ENCODE results near the gene PARD3B. TPM values are rescaled to one million over a fixed set of nuclear protein-coding genes. Genes with fewer than 3 reads are reported as not detected.

The PARD3B gene
- polyA plus RNA-seq, 3 donors: not detected

DNA sequence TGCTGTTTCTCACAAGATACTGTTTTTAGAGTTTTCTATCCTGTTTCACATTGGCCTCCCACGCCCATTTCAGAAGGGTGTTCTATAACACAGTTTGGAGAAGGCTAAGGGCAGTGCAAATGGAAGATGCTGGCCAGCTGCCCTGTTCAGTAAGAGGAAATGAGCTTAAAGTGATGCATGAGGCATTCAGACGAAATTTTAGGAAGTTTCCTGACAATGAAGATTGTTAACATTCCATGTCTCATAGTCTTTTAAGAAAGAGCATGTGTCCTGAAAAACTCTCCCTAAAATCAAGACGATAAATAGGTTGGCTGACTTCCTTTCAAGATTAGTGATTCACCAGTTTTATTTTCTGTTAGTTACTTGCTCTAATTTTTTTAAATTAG, 652.9 kb downstream of the PARD3B start:
- no peak overlapping the region for H3K4me3 ChIP-seq (replicated peaks in 1 of 3; ENCODE audit: low read depth in 2 of 3, low read length in 3 of 3)
- TF ChIP-seq, protein P1, sequence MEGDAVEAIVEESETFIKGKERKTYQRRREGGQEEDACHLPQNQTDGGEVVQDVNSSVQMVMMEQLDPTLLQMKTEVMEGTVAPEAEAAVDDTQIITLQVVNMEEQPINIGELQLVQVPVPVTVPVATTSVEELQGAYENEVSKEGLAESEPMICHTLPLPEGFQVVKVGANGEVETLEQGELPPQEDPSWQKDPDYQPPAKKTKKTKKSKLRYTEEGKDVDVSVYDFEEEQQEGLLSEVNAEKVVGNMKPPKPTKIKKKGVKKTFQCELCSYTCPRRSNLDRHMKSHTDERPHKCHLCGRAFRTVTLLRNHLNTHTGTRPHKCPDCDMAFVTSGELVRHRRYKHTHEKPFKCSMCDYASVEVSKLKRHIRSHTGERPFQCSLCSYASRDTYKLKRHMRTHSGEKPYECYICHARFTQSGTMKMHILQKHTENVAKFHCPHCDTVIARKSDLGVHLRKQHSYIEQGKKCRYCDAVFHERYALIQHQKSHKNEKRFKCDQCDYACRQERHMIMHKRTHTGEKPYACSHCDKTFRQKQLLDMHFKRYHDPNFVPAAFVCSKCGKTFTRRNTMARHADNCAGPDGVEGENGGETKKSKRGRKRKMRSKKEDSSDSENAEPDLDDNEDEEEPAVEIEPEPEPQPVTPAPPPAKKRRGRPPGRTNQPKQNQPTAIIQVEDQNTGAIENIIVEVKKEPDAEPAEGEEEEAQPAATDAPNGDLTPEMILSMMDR (IDR thresholded peaks at IDR 0.05): no peak
- H3K9me3 ChIP-seq (replicated peaks in 1 of 2; ENCODE audit: control insufficient read depth in 1 of 2, insufficient read depth in 1 of 2, low read length in 2 of 2): no peaks in the 10 kb centered on the region
- intact Hi-C loops (cut with micrococcal nuclease): no loop called here
- Mint-ChIP-seq H3K4me3 (no peak overlapping the region), H3K27ac (no peak overlapping the region), H3K9me3 (no peaks in the 10 kb centered on the region), H3K36me3 (no peaks in the 10 kb centered on the region), H3K27me3 (ENCODE audit: low read depth in 3 of 3) (no peaks in the 10 kb centered on the region), H3K4me1 (no peaks in the 10 kb centered on the region)
- no peaks in the 10 kb centered on the region for H3K36me3 ChIP-seq (replicated peaks in 1 of 2; ENCODE audit: control insufficient read depth in 1 of 2, insufficient read depth in 2 of 2, low read length in 2 of 2)
- WGBS (ENCODE audit: insufficient coverage): 17% methylated on average over 1 of the region's 3 CpGs
- H3K27me3 ChIP-seq (ENCODE audit: control insufficient read depth in 2 of 2, insufficient read depth in 2 of 2, low read length in 2 of 2): no peaks in the 10 kb centered on the region
- H3K9ac ChIP-seq (ENCODE audit: insufficient read depth, low read length, poor library complexity, severe bottlenecking): no peak overlapping the region
- no peaks in the 10 kb centered on the region for H4K20me1 ChIP-seq (ENCODE audit: insufficient read depth, low read length)
- no peak overlapping the region for H3K4me2 ChIP-seq (replicated peaks; ENCODE audit: extremely low read depth, low read length, poor library complexity, severe bottlenecking)
- no peak overlapping the region for H2AFZ ChIP-seq (ENCODE audit: insufficient read depth, low read depth, low read length, poor library complexity, severe bottlenecking)
- no peak overlapping the region for H3K27ac ChIP-seq (ENCODE audit: low read depth in 1 of 2, low read length in 2 of 2)
- H3K4me1 ChIP-seq (ENCODE audit: control insufficient read depth in 1 of 2, insufficient read depth in 2 of 2, low read length in 2 of 2): no peaks in the 10 kb centered on the region
- H3K79me2 ChIP-seq (ENCODE audit: insufficient read depth, low read length): no peaks in the 10 kb centered on the region
- DNase-seq: no peak

DNA sequence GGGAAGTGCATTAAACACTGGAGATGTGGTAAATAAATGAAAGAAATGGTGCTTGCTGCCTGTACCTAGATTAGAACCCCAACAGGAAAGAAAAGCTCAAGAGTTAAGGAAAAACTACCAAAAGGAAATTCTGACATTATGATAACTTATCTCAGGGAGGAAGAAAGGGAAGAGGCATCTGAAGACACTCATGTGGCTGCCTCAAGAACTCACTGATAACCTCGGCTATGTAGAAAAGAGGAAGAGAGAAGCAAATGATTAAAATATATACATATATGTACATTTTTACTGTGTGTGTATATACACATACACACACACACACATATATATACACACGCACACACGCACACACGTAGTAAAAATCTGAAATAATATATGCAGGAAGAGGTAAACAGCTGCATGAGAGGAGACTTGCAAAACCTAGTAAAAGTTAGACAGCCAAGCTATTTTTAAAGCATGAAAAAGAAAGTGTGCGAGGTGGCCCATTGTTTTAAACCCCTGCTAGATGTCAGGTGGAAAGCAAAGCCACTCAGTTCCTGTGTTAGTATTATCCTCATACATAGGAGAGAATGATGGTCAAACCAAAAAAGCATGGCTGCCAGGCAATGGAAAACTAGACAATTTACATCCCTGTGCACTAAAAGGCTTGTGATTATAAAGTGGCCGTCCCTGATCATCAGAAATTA, 654.0 kb downstream of the PARD3B start:
- no peak overlapping the region for H3K4me3 ChIP-seq (replicated peaks in 1 of 3; ENCODE audit: low read depth in 2 of 3, low read length in 3 of 3)
- no peaks in the 10 kb centered on the region for H3K9me3 ChIP-seq (replicated peaks in 1 of 2; ENCODE audit: control insufficient read depth in 1 of 2, insufficient read depth in 1 of 2, low read length in 2 of 2)
- Mint-ChIP-seq H3K27me3 (ENCODE audit: low read depth in 3 of 3) (no peaks in the 10 kb centered on the region), H3K4me3 (no peak overlapping the region), H3K27ac (no peak overlapping the region), H3K36me3 (no peaks in the 10 kb centered on the region), H3K9me3 (peaks cover 0 to under 1% (median 0%) of the 10 kb centered on the region in 7 donors), H3K4me1 (no peaks in the 10 kb centered on the region)
- no peaks in the 10 kb centered on the region for H3K36me3 ChIP-seq (replicated peaks in 1 of 2; ENCODE audit: control insufficient read depth in 1 of 2, insufficient read depth in 2 of 2, low read length in 2 of 2)
- H3K27me3 ChIP-seq (ENCODE audit: control insufficient read depth in 2 of 2, insufficient read depth in 2 of 2, low read length in 2 of 2): no peaks in the 10 kb centered on the region
- no peaks in the 10 kb centered on the region for H3K4me1 ChIP-seq (ENCODE audit: control insufficient read depth in 1 of 2, insufficient read depth in 2 of 2, low read length in 2 of 2)
- H2AFZ ChIP-seq (ENCODE audit: insufficient read depth, low read depth, low read length, poor library complexity, severe bottlenecking): no peak overlapping the region
- H3K27ac ChIP-seq (ENCODE audit: low read depth in 1 of 2, low read length in 2 of 2): no peak overlapping the region
- no peaks in the 10 kb centered on the region for H3K79me2 ChIP-seq (ENCODE audit: insufficient read depth, low read length)
- H3K9ac ChIP-seq (ENCODE audit: insufficient read depth, low read length, poor library complexity, severe bottlenecking): no peak overlapping the region
- intact Hi-C loops (cut with micrococcal nuclease): no loop called here
- no peaks in the 10 kb centered on the region for H4K20me1 ChIP-seq (ENCODE audit: insufficient read depth, low read length)
- no peak for DNase-seq
- H3K4me2 ChIP-seq (replicated peaks; ENCODE audit: extremely low read depth, low read length, poor library complexity, severe bottlenecking): no peak overlapping the region
- no CpG with 5 or more reads among the region's 6 CpGs for WGBS (ENCODE audit: insufficient coverage)
- TF ChIP-seq, protein P1 (IDR thresholded peaks at IDR 0.05): no peak

Data from CD14-positive monocyte (primary cell).